Ascending aorta (tissue), 2 donors: ENCODE measurements around the gene SLC26A11. TPM values are rescaled to one million over a fixed set of nuclear protein-coding genes. Genes with fewer than 3 reads are reported as not detected.

Experiments
- DNase-seq, 2 donors: peaks; one replicate each; pipeline ENCODE4 v3.0.0-alpha.2; 2019; ENCODE audit warnings: low spot score in 2 of 2
- H3K27ac ChIP-seq, 2 donors: fragments of 200-600 bp; sonication (generic); one replicate each; pipeline ENCODE4 v1.5.1; 2016 to 2017; ENCODE audit warnings: mild to moderate bottlenecking in 1 of 2
- H3K27me3 ChIP-seq: fragments of 200-600 bp; sonication (generic); one replicate; pipeline ENCODE4 v1.5.1; 2017
- H3K36me3 ChIP-seq, 2 donors: fragments of 200-600 bp; sonication (generic); one replicate each; pipeline ENCODE4 v1.5.1; 2016
- H3K4me1 ChIP-seq, 2 donors: fragments of 200-600 bp; sonication (generic); one replicate each; pipeline ENCODE4 v1.5.1; 2016 to 2017; ENCODE audit warnings: mild to moderate bottlenecking in 1 of 2
- H3K4me3 ChIP-seq, 2 donors: fragments of 200-600 bp; sonication (generic); one replicate each; pipeline ENCODE4 v1.5.1; 2016 to 2017; ENCODE audit warnings: mild to moderate bottlenecking in 1 of 2
- H3K9me3 ChIP-seq, 2 donors: fragments of 200-600 bp; sonication (generic); one replicate each; pipeline ENCODE4 v1.5.1; 2016
- CTCF ChIP-seq, 3 experiments: fragments of 200-600 bp in 2 of 3; fragments of 450-650 bp in 1 of 3; sonication (generic) in 2 of 3; IDR thresholded peaks; one replicate each; pipeline ENCODE4 v1.5.1; 2016 to 2019; ENCODE audit warnings: antibody characterized with exemption in 3 of 3, mild to moderate bottlenecking in 1 of 3, moderate library complexity in 1 of 3
- intact Hi-C: fragments of 100-400 bp; cut with DNase I; formaldehyde crosslinking; loops from one replicate; pipeline ENCODE4 v1.15.1; 2023
- total RNA-seq: library from RNA; depleted of rRNA; stranded (reverse); fragments of >200 nt; gene quantifications from one replicate; pipeline ENCODE4 v1.1.0, GENCODE V29; 2016

SLC26A11 gene
- total RNA-seq, 1 donor from 2014 or later: 25.8 TPM

GRCh38 chr17:80261159-80261894 is 41.1 kb downstream of the SLC26A11 start:
- peak in 1 of 2 donors; percentile 77 for DNase-seq
- peak overlapping the region; percentile 97 for H3K27ac ChIP-seq
- H3K9me3 ChIP-seq: no peaks in the 10 kb centered on the region
- H3K4me1 ChIP-seq: peaks cover 15 to 28% of the 10 kb centered on the region in 2 donors
- intact Hi-C loops: loop anchor here (2.0 to 5.0 kb wide), 4 partner anchors 17 to 159 kb away; partner anchors contain the start of genes EIF4A3, GAA, SGSH and SLC26A11
- no peak for TF ChIP-seq CTCF (IDR thresholded peaks at IDR 0.05)
- peaks cover 8 to 9% of the 10 kb centered on the region in 2 donors for H3K36me3 ChIP-seq
- peak overlapping the region; percentile 96 to 99 for H3K4me3 ChIP-seq
- H3K27me3 ChIP-seq: no peaks in the 10 kb centered on the region

- TF ChIP-seq CTCF (IDR thresholded peaks at IDR 0.05): no peak
- DNase-seq: no peak
- Histone ChIP-seq H3K36me3 (peaks cover 8 to 9% of the 10 kb centered on the region in 2 donors), H3K4me1 (peaks cover 15 to 28% of the 10 kb centered on the region in 2 donors), H3K4me3 (peak overlapping the region; percentile 96 to 99), H3K27me3 (no peaks in the 10 kb centered on the region), H3K27ac (peak overlapping the region; percentile 97), H3K9me3 (no peaks in the 10 kb centered on the region)
- intact Hi-C loops: loop anchor here (2.0 to 5.0 kb wide), 4 partner anchors 17 to 160 kb away; partner anchors contain the start of genes EIF4A3, GAA, SGSH and SLC26A11
Measured at GRCh38 chr17:80261895-80262279, 41.7 kb downstream of the SLC26A11 start.

GRCh38 chr17:80262291-80262690 is 42.1 kb downstream of the SLC26A11 start:
- intact Hi-C loops: loop anchor here (5.0 kb wide), 2 partner anchors 115 to 160 kb away; partner anchors contain the start of genes EIF4A3 and GAA
- H3K27me3 ChIP-seq: no peaks in the 10 kb centered on the region
- H3K9me3 ChIP-seq: no peaks in the 10 kb centered on the region
- H3K4me1 ChIP-seq: peaks cover 15 to 28% of the 10 kb centered on the region in 2 donors
- H3K36me3 ChIP-seq: peaks cover 8 to 9% of the 10 kb centered on the region in 2 donors
- peak overlapping the region; percentile 57 to 96 for H3K4me3 ChIP-seq
- no peak for DNase-seq
- H3K27ac ChIP-seq: peak overlapping the region; percentile 97
- no peak for TF ChIP-seq CTCF (IDR thresholded peaks at IDR 0.05)

- no peaks in the 10 kb centered on the region for H3K9me3 ChIP-seq
- peak overlapping the region; percentile 72 to 97 for H3K27ac ChIP-seq
- no peak for TF ChIP-seq CTCF (IDR thresholded peaks at IDR 0.05)
- H3K4me3 ChIP-seq: peak overlapping the region; percentile 26 to 57
- H3K36me3 ChIP-seq: peaks cover 9 to 12% of the 10 kb centered on the region in 2 donors
- intact Hi-C loops: loop anchor here (5.0 kb wide), 2 partner anchors 116 to 161 kb away; partner anchors contain the start of genes EIF4A3 and GAA
- peaks cover 15 to 28% of the 10 kb centered on the region in 2 donors for H3K4me1 ChIP-seq
- DNase-seq: no peak
- H3K27me3 ChIP-seq: no peaks in the 10 kb centered on the region
Measured at GRCh38 chr17:80262775-80263244, 42.6 kb downstream of the SLC26A11 start.

GRCh38 chr17:80263253-80264204 is 43.3 kb downstream of the SLC26A11 start:
- Histone ChIP-seq H3K36me3 (peaks cover 9 to 15% of the 10 kb centered on the region in 2 donors), H3K4me3 (peak overlapping the region; percentile 26 to 57), H3K27ac (peak overlapping the region; percentile 72 to 97), H3K4me1 (peaks cover 15 to 28% of the 10 kb centered on the region in 2 donors), H3K27me3 (no peaks in the 10 kb centered on the region), H3K9me3 (no peaks in the 10 kb centered on the region)
- intact Hi-C loops: loop anchor here (5.0 kb wide), 2 partner anchors 116 to 161 kb away; partner anchors contain the start of genes EIF4A3 and GAA
- DNase-seq: peak; percentile 71 to 89
- TF ChIP-seq CTCF (IDR thresholded peaks at IDR 0.05): peak in 1 of 3 experiments; percentile 8
